Left renal pelvis (tissue), 4 donors: Measurements from ENCODE around the gene ARHGAP19. TPM values are rescaled to one million over a fixed set of nuclear protein-coding genes. Genes with fewer than 3 reads are reported as not detected.
"Not testable (repeated sequence)": the region's sequence is repeated elsewhere in the genome, so short reads cannot be mapped to it uniquely, and the experiment has no call there.

ENCODE experiments used
- DNase-seq, 4 donors: peaks; one replicate each; pipeline ENCODE4 v3.0.0-alpha.2; 2013; ENCODE audit warnings: low read depth in 4 of 4, low spot score in 3 of 4
- polyA plus RNA-seq, 4 donors: library from polyadenylated mRNA; unstranded; fragments of 120-200 nt; gene quantifications; one replicate each; pipeline ENCODE4 v1.2.1, GENCODE V29; 2013; ENCODE audit not compliant: insufficient read length in 4 of 4

The ARHGAP19 gene
- polyA plus RNA-seq, 4 donors = 20.9 to 37.9 (median 31.1) TPM

DNA sequence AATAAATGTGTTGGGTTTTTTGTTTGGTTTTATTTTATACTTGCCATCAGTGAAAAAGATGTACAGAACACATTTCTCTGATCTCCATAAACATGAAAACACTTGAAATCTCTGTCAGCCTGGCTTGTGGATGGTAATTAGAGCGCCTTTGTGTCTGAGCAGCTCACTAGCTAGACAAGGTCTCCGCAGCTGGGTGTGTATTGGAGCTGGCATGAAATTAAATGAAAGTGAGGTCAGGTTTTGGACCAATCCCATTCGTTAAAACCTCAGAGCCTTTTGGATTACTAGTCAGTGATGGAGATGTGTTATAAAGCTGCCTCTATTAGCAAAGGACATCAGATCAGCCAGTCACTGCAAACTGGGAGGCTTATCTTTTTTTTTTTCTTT is 29.4 kb upstream of the ARHGAP19 start:
- DNase-seq = no peak

DNA sequence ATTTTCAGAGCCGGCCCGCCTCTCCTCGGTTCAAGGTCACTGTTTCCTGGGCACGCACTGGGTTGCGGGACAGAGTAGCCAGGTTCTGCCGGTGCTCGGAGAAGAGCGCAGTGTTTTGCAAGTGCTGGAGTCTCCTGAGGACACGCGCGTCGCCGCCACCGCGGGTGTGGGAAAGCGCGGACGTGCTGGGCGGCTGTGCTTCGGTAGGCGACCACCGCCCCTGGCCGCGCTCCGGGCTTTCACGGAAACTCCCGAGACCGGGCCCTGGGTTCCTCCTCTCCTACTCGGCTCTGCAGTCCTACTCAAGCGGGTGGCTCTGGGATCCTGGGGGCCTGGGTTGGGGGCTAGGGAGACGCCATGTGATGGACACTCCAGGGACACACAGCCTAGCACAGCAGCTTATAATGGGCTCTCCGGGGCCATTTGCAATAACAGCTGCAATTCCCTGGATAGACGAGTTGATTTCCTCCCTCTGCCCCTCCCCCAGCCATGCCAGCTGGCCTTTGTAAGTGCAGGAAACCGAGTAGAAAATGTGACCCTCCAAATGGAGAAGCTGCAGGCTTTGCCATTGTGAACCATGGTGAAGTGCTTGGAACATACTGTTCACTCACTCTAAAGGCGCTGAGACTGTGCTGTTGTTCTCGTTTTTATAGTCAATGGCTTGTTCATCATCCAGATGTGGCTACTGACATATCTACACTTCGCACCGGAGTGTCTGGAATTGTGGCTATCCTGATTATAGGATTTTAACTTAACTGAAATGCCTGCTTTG is 28.8 kb upstream of the ARHGAP19 start:
- no peak for DNase-seq

DNA sequence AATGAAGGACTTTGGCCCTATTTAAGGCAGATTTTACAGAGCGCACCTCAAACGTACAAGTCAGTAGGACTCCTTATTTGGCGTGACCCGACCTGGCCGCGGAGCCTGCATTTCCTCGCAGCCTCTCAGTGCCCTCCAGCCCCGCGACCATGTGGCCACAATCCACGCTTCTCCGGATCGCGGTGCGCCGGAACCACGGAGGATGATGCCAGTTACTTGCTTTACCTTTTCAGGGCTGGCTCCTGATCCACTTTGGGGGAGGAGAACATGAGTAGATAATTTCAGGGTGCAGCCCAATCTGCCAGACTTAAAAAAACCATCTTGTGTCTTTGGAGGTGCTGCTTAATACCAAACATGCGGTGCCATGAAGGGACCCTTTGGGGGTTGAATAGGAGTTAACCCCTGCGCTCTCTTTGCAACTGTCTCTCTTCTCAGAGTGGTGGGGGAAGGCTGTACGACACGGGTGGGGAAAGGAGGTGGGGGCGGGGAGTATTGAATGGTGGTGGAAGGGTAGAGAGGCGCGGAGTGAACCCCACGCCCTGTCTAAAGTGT is 28.1 kb upstream of the ARHGAP19 start:
- DNase-seq = no peak

DNA sequence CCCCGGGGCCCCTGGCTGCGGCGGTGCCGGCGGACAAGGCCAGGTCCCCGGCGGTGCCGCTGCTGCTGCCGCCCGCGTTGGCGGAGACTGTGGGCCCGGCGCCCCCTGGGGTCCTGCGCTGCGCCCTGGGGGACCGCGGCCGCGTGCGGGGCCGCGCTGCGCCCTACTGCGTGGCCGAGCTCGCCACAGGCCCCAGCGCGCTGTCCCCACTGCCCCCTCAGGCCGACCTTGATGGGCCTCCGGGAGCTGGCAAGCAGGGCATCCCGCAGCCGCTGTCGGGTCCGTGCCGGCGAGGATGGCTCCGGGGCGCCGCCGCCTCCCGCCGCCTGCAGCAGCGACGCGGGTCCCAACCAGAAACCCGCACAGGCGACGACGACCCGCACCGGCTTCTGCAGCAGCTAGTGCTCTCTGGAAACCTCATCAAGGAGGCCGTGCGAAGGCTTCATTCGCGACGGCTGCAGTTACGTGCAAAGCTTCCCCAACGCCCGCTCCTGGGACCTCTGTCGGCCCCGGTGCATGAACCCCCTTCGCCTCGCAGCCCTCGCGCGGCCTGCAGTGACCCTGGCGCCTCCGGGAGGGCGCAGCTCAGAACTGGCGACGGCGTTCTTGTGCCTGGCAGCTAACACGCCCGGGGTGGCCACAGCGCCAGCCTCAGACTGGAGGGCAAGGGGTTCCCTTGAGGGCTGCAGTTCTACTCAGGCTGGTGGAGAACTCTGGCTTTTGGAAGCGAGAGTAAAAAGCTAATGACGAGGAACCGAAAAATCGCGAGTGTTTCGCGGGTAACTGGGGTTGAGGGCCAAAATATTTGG is 27.4 kb upstream of the ARHGAP19 start:
- DNase-seq = no peak

DNA sequence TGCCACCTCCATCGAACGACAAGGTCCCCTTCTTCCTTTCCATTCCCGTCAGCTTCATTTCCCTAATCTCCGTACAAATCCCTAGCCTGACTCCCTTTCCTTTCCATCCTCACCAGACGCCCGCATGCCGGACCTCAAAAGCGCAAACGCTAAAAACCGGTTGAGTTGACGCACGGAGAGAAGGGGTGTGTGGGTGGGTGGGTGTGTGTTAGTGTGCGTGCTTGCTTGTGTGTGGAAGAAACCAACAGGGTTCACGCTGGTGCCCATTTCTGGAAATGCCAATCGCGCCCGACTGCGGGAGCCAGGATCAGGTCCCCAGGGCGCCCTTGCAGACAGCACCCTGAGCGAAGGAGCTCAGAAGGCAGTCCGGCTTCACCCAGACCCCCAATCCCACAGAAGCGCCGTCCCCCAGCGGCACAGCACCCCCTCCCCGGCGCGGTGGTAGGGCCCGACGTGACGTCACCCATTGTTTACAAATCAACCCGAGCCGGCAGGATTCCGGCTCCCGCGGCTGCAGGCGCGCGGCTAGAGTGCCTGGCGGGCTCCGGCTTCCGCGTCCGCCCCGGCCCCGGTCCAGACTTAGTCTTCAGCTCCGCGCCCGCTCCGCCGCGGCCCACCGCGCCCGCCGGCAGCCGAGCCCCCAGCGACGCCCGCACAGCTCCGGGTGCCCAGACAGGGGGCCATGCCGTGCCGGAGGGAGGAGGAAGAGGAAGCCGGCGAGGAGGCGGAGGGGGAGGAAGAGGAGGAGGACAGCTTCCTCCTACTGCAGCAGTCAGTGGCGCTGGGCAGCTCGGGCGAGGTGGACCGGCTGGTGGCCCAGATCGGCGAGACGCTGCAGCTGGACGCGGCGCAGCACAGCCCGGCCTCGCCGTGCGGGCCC is 26.6 kb upstream of the ARHGAP19 start, which contains the start of gene FRAT1:
FRAT1 (plus strand) TSS at position 500 of the 880 bp plus-strand sequence; CDS start at position 683, 183 bp downstream.
- peak in 3 of 4 donors; percentile 81 to 84 (median 82) for DNase-seq

DNA sequence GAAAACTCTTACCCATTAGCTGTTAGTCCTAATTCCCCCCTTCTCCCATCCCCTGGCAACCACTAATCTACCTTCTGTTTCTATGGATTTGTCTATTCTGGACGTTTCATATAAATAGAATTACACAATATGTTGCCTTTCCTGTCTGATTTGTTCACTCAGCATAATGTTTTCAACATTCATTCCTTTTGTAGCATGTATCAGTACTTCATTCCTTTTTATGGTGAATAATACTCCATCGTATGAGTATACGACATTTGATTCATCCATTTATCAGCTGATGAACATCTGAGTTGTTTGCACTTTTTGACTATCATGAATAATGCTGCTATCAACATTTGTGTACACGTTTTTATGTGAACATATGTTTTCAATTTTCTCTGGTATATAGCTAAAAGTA is 22.2 kb upstream of the ARHGAP19 start:
- no peak for DNase-seq

DNA sequence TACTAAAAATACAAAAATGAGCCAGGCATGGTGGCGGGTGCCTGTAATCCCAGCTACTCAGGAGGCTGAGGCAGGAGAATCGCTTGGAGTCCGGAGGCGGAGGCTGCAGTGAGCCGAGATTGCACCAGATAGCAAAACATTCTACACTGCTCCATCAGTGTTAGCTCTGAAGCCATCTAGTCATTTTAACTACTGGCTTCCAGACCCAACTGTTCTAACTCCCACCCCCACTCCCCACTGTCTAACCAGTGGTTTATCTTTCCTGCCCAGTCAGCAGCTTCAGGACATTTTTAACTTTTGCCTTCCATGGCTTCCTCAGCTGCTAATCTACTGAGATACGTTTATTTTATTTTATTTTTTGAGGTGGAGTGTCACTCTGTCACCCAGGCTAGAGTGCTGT is 20.5 kb upstream of the ARHGAP19 start:
- DNase-seq = no peak

DNA sequence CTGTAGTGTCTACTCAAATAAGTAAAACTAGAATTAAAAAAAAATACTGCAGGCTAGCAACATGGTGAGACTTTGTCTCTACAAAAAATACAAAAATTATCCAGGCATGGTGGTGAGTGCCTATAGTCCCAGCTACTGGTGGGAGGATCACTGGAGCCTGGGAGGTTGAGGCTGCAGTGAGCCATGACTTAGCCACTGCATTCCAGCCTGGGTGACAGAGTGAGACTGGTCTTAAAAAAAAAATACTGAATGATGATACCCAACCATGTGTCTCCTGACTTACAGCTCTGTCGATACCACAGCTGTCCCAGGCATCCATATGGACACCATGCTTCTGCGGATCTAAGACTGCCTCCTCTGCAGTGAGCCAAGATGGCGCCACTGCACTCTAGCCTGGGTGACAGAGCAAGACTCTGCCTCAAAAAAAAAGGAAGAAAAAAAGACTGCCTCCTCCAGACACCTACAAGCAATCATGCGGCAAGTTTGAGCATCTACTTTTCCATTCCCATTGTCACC is 18.7 kb upstream of the ARHGAP19 start:
- DNase-seq = no peak

DNA sequence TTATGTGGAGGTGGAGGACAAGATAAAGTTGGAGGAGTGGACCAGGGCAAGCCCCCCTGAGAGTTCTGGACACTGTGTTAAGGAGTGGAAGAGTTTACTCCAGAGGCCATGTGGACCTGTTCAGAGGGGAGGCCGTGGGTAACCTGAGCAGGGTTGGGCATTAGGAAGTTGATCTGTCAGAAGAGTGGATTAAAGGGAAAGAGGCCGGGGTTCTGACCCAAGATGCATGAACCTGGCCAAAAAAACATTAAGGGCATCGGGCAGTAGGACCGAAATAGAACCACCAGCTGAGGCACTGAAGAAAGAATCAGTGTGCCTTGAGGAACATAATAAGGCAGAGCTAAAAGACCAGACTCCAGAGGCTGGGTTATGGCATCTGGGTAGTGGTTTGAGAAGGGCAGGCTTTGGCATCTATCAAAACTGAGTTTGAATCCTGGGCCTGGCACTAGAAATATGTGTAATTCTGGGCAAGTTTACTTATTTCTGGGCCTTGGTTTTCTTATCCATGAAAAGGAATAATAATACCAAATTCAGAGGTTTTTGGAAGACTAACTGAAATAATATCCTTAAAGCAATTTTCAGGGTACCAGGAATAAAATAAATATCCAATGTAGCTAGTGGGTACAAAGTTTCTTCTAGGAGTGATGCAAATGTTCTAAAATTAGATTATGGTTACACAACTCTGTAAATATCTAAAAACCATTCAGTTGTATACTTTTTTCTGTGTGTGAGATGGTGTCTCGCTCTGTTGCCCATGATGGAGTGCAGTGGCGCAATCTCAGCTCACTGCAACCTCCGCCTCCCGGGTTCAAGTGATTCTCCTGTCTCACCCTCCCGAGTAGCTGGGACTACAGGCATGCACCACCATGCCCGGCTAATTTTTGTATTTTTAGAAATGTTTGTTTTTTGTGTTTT is 15.7 kb upstream of the ARHGAP19 start:
- DNase-seq = no peak

DNA sequence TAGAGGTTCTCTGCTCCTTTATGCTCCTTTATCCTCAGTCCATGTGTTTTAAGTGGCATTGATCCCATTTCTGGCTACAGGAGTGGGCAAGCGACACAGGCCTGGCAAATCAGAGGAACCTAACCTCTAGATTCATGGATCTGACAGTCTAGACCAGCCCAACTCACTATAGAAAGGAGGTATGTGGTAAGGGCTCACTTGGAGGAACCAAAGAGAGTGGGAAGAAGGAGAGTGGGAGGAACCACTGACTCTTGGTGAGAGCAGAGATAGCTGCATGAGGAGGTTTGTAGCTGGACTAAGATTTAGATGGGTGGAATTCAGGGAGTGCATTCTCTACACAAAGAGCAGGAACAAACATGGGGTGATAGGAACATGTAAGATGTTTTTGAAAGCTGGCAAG is 15.0 kb upstream of the ARHGAP19 start:
- DNase-seq = no peak

DNA sequence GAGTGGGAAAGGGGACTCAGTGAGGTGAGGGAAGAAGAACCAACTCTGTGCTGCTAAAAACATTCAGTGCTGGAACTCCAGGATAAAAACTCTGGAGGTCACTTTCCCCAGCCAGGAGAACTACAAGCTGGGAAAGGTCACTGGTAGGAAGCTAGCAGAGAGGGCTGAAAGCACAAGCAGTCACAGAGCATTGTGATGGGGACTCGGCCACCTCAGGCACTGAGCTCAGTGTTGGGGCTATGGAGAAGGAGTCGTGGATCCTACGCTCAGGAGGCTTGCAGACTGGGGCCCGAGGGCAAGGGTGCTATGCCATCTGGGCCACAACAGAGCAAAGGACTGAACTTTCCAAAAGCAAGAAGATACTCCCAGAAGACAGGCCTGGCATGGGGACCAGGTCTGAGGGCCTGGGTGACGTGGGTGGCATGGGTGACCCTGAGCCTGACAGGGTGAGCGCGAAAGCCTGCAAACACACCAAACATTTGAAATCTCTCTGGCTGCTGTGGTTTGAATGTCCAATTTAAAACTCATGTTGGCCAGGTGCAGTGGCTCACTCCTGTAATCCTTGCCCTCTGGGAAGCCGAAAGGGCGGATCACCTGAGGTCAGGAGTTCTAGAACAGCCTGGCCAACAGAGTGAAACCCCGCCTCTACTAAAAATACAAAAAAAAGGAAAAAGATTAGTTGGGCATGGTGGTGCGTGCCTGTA is 9.8 kb upstream of the ARHGAP19 start:
- no peak for DNase-seq

DNA sequence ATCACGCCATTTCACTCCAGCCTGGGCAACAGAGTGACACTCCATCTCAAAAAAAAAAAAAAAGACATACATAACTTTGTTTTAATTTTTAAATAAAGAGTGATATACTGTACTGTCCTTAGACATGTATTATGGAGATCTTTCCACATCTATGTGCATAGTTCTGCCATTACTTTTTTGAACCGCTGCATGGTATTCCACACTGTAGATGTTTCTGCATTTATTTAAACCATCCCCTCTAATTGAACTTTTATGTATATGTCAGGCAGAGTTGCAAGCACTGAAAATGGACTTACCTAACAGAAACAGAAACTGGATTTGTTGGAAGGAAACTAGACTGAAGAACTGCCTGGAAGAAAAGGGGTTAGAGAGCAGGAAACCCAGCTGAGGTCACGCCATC is 8.5 kb upstream of the ARHGAP19 start:
- no peak for DNase-seq

DNA sequence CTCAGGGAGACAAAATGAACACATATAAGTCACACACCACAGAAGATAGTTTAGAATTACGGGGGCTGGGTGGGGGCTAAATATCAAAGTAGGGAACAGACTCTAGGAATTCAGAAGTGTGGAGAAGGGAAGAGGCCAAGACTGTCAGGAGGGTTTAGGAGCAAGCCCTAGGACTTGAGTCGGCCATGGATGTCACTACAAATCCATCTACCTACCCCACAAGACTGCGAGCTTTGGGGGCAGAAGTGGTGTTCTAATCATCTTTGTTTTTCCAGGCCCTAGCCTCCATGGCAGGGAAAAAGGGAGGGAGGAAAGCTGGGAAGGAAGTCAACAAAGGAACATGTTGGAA is 5.8 kb upstream of the ARHGAP19 start:
- DNase-seq = no peak

DNA sequence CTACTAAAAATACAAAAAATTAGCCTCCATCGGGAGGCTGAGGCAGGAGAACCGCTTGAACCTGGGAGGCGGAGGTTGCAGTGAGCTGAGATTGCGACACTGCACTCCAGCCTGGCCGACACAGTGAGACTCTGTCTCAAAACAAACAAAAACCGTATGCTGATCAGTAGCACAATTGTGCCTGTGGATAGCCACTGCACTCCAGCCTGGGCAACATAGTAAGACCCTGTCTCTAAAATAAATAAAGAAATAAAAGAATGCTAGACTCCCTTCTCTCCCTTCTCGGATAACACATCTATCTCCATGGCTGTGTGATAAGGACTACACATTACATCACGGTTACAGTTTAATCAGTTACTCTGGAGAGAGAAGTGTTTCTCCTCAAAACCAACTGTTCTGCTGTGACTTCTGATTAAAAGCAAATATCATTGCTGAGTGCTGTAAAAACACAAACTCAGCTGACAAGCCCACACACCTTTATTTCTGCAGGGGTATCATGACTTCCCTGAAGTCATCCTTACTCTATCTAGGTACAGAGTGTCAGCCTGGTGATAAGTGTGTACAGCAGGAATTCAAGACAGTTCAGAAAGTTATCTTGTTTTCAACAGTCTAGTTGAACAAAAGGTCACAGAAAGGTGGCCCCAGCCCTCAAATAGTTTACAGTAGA is 5.3 kb upstream of the ARHGAP19 start:
- DNase-seq = no peak

DNA sequence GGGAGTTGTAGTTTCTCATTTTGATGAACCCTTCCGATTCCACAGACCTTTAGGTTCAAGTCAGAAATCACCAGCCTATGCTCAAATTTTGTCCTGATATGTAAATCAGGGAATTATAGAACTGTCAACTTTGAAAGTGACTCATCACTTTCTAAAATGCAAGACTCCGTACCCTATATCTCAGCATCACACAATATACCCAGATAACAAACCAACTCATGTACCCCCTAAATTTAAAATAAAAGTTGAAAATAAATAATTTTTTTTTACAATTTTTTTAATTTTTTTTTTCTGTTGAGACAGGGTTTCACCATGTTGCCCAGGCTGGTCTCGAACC is 393 bp upstream of the ARHGAP19 start:
- no peak for DNase-seq

DNA sequence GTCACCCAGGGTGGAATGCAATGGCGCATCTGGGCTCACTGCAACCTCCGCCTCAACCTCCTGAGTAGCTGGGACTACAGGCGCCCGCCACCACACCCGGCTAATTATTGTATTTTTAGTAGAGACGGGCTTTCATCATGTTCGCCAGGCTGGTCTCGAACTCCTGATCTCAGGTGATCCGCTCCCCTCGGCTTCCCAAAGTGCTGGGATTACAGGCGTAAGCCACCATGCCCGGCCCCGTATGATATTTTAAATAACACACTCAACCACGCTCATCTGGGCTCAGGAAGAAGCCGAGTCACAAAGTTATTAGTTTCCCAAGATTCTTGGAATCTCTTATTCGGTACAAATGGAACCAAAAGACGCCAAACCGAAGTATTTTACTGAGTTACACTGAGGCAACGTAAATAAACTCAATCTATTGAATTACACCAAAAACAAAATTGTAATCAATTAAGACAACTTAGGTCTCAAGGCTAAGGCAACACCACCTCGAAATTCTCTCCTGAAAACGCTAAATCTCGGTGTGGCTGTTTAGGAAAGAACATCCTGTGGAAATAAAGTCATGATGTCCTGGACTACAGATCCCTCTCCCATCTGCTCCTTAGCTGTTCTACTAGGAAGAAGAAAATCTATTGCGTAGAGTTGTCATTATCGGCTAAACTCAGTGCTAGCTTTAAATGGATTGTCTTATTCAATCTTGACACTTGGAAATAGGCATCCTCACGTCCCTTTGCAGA is 910 bp downstream of the ARHGAP19 start:
- peak in 1 of 4 donors; percentile 12 for DNase-seq

DNA sequence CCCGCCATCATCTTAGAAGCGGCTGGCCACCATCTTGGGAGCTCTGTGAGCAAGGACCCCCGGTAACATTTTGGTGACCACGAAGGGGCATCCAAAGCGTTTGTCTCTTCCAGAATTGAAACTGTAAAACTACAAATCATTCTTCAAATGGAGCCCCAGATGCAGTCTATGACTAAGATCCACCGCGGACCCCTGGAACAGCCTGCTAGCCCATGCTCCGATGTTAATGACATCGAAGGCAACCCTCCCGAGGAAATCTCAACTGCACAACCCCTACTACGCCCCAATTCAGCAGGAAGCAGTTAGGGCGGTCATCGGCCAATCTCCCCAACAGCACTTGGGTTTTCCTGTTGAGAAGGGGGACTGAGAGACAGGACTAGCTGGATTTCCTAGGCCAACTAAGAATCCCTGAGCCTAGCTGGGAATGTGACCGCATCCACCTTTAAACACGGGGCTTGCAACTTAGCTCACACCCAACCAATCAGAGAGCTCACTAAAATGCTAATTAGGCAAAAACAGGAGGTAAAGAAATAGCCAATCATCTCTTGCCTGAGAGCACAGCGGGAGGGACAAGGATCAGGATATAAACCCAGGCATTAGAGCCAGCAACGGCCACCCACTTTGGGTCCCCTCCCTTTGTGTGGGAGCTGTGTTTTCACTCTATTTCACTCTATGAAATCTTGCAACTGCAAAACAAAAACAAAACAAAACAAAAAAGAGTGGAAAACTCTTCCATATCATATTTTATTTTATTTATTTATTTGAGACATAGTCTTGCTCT is 1.7 kb downstream of the ARHGAP19 start:
- not testable (repeated sequence) for DNase-seq
